ENCODE measurements around the gene SLC25A26.

- TF ChIP-seq CTCF (IDR thresholded peaks at IDR 0.05) = no peak
- no peak for TF ChIP-seq POLR2A (IDR thresholded peaks at IDR 0.05)
Observed at GRCh38 chr3:66220602-66221377, at the start of gene SLC25A26.
